Stimulated activated CD4-positive, alpha-beta T cell treated with anti-CD3 and anti-CD28 coated beads, Interleukin-12 subunit alpha, Interleukin-12 subunit beta, amount 100 ng/mL, for 48 hours (primary cell): Measurements from ENCODE around the gene GPRC5C.

Experiments
- DNase-seq, 3 donors: peaks; one replicate each; pipeline ENCODE4 v3.0.0-alpha.2; 2020; ENCODE audit warnings: low read depth in 2 of 3, low spot score in 1 of 3

The GPRC5C gene

GRCh38 chr17:74451557-74451956 is 19.7 kb downstream of the GPRC5C start:
- no peak for DNase-seq

GRCh38 chr17:74452033-74452840 is 20.3 kb downstream of the GPRC5C start:
- no peak for DNase-seq

GRCh38 chr17:74452841-74453661 is 21.2 kb downstream of the GPRC5C start:
- DNase-seq: no peak

GRCh38 chr17:74453665-74454196 is 21.8 kb downstream of the GPRC5C start:
- DNase-seq: peak in 2 of 3 donors; percentile 59 to 71

GRCh38 chr17:74454197-74455024 is 22.5 kb downstream of the GPRC5C start:
- peak in 1 of 3 donors; percentile 55 for DNase-seq

- no peak for DNase-seq
These were observed 23.2 kb downstream of the GPRC5C start for GRCh38 chr17:74455025-74455545.

- DNase-seq: no peak
These were observed 23.9 kb downstream of the GPRC5C start for GRCh38 chr17:74455821-74456220.

- peak; percentile 51 to 69 (median 62) for DNase-seq
These were observed 25.4 kb downstream of the GPRC5C start for GRCh38 chr17:74457146-74457819.

- DNase-seq: no peak
These were observed 25.9 kb downstream of the GPRC5C start for GRCh38 chr17:74457820-74458166.

GRCh38 chr17:74458835-74459234 is 26.9 kb downstream of the GPRC5C start:
- DNase-seq: no peak

- DNase-seq: no peak
These were observed 27.7 kb downstream of the GPRC5C start for GRCh38 chr17:74459622-74460021.

GRCh38 chr17:74460241-74460640 is 28.4 kb downstream of the GPRC5C start:
- DNase-seq: no peak

- DNase-seq: no peak
These were observed 29.1 kb downstream of the GPRC5C start for GRCh38 chr17:74460996-74461395.

GRCh38 chr17:74461611-74462010 is 29.7 kb downstream of the GPRC5C start:
- DNase-seq: no peak

- DNase-seq: no peak
These were observed 33.0 kb downstream of the GPRC5C start for GRCh38 chr17:74464730-74465377.

- no peak for DNase-seq
These were observed 33.7 kb downstream of the GPRC5C start for GRCh38 chr17:74465378-74466110.

GRCh38 chr17:74466111-74466827 is 34.4 kb downstream of the GPRC5C start, which contains the start of gene CD300A:
TSS of gene CD300A (plus strand) at chr17:74466634. CDS start at chr17:74466704, 70 bp downstream.
- no peak for DNase-seq

- no peak for DNase-seq
These were observed 34.9 kb downstream of the GPRC5C start for GRCh38 chr17:74466828-74467184.
